Measurements from ENCODE around the gene EGR2.

GRCh38 chr10:62856021-62856420, 39.9 kb upstream of the EGR2 start:
- TF ChIP-seq CTCF (IDR thresholded peaks at IDR 0.05) = no peak
- TF ChIP-seq POLR2A (IDR thresholded peaks at IDR 0.05) = no peak

Data from breast epithelium (tissue), 3 donors.